Transverse colon (tissue), 4 donors: Measurements from ENCODE around the gene FRG1.
"Not testable (repeated sequence)": the region's sequence is repeated elsewhere in the genome, so short reads cannot be mapped to it uniquely, and the experiment has no call there.

ENCODE experiments used
- POLR2AphosphoS5 ChIP-seq, 3 donors: sonication (generic); formaldehyde crosslinking; IDR thresholded peaks; one replicate each; pipeline ENCODE4 v1.6.1; 2016; ENCODE audit warnings: antibody characterized with exemption in 3 of 3
- TF ChIP-seq, protein P1 (sequence below), 5 experiments: fragments of 200-600 bp in 3 of 5; fragments of 450-650 bp in 2 of 5; sonication (generic) in 3 of 5; IDR thresholded peaks; 1 replicate in 2 of 5; 2 replicates in 3 of 5; pipeline ENCODE4 v1.5.1; 2016 to 2017; ENCODE audit warnings: antibody characterized with exemption in 5 of 5, inconsistent platforms in 3 of 5, mild to moderate bottlenecking in 2 of 5, moderate library complexity in 1 of 5

DNA sequence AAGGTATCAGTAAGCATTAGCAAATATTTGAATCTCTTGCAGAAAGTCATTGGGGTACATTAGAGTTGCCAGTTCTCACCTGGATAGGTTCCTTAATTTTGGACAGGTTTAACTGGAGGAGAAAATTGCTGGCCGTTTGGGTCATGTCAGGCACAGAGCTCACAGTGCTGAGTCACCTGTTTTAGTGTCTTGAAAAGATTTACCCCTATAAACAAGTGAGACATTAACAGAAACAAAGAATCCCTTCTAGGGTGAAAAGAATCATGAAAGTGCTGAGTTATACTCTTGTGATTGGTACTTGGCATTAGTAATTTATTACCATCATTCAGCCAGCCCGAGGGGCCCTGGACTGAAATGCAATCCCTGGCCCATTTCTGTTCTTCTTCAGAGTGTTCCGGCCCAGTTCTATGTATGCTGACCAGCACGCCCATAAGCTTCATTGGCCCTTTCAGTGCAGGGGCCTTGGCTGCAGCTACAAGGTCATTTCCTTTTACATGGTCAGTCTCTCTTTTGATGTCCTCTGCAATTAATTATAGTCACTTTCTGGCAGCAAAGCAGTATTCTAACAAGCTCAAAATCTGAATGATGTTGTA is 45.1 kb downstream of the FRG1 start:
- TF ChIP-seq, protein P1, sequence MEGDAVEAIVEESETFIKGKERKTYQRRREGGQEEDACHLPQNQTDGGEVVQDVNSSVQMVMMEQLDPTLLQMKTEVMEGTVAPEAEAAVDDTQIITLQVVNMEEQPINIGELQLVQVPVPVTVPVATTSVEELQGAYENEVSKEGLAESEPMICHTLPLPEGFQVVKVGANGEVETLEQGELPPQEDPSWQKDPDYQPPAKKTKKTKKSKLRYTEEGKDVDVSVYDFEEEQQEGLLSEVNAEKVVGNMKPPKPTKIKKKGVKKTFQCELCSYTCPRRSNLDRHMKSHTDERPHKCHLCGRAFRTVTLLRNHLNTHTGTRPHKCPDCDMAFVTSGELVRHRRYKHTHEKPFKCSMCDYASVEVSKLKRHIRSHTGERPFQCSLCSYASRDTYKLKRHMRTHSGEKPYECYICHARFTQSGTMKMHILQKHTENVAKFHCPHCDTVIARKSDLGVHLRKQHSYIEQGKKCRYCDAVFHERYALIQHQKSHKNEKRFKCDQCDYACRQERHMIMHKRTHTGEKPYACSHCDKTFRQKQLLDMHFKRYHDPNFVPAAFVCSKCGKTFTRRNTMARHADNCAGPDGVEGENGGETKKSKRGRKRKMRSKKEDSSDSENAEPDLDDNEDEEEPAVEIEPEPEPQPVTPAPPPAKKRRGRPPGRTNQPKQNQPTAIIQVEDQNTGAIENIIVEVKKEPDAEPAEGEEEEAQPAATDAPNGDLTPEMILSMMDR (IDR thresholded peaks at IDR 0.05): not testable (repeated sequence)
- not testable (repeated sequence) for TF ChIP-seq POLR2AphosphoS5 (IDR thresholded peaks at IDR 0.05)
